HEK293 (cell line): ENCODE measurements around the gene ZNF768.
"Not testable (repeated sequence)": the region's sequence is repeated elsewhere in the genome, so short reads cannot be mapped to it uniquely, and the experiment has no call there.

Experiments used
- CTCF ChIA-PET: fragments of 350-600 bp; formaldehyde crosslinking; extraction: SDS; loops from one replicate; lab custom pipeline; 2021; ENCODE audit warnings: antibody characterized with exemption; lab: Yijun Ruan, JAX
- POLR2A ChIA-PET: fragments of 300-600 bp; formaldehyde crosslinking; extraction: SDS; loops from one replicate; lab custom pipeline; 2020; ENCODE audit warnings: antibody characterized with exemption, inconsistent platforms; lab: Yijun Ruan, JAX
- H3K27ac ChIP-seq: fragments of 200-500 bp; sonication (Bioruptor generic); 2 replicates; pipeline ENCODE4 v1.5.1; 2014; ENCODE audit warnings: low read depth, low read length, control low read depth, inconsistent platforms; ENCODE audit errors: extremely low read depth
- H3K36me3 ChIP-seq, 2 experiments: fragments of 200-500 bp in 1 of 2; sonication (Bioruptor generic) in 1 of 2; 1 replicate in 1 of 2; 2 replicates in 1 of 2; pipeline ENCODE4 v1.5.1; 2014 to 2017; ENCODE audit warnings: inconsistent platforms in 2 of 2, low read length in 2 of 2; ENCODE audit not compliant: control insufficient read depth in 2 of 2, insufficient read depth in 1 of 2
- H3K4me1 ChIP-seq: fragments of 200-500 bp; sonication (Bioruptor generic); 2 replicates; pipeline ENCODE4 v1.5.1; 2014; ENCODE audit warnings: mild to moderate bottlenecking, low read length, inconsistent platforms; ENCODE audit not compliant: control insufficient read depth, insufficient read depth
- H3K4me3 ChIP-seq: 2 replicates; pipeline ENCODE4 v1.5.1; 2011; ENCODE audit warnings: low read depth, mild to moderate bottlenecking, control low read depth, low read length, moderate library complexity
- H3K9me3 ChIP-seq: fragments of 200-500 bp; sonication (Bioruptor generic); 2 replicates; pipeline ENCODE4 v1.5.1; 2014; ENCODE audit warnings: low read depth, low read length, inconsistent platforms; ENCODE audit not compliant: control insufficient read depth, insufficient read depth
- GFI1B ChIP-seq: fragments of 450-650 bp; formaldehyde crosslinking; IDR thresholded peaks from 2 replicates; pipeline ENCODE4 v1.5.1; 2016; ENCODE audit warnings: missing biosample characterization, missing genetic modification characterization
- IKZF3 ChIP-seq: fragments of 450-650 bp; IDR thresholded peaks from 2 replicates; pipeline ENCODE4 v1.5.0; 2018; ENCODE audit warnings: missing biosample characterization, mild to moderate bottlenecking, missing genetic modification characterization, moderate library complexity
- SP2 ChIP-seq: fragments of 450-650 bp; formaldehyde crosslinking; IDR thresholded peaks from 2 replicates; pipeline ENCODE4 v1.5.1; 2016; ENCODE audit warnings: missing biosample characterization, missing genetic modification characterization
- ZBTB8A ChIP-seq: fragments of 450-650 bp; formaldehyde crosslinking; IDR thresholded peaks from 2 replicates; pipeline ENCODE4 v1.5.1; 2016; ENCODE audit warnings: missing biosample characterization, missing genetic modification characterization
- ZNF2 ChIP-seq: fragments of 450-650 bp; formaldehyde crosslinking; IDR thresholded peaks from 2 replicates; pipeline ENCODE4 v1.5.1; 2016; ENCODE audit warnings: missing biosample characterization, missing genetic modification characterization
- ZNF274 ChIP-seq, 2 experiments: fragments of 200-500 bp in 1 of 2; fragments of 450-650 bp in 1 of 2; sonication (Bioruptor generic) in 1 of 2; formaldehyde crosslinking in 1 of 2; IDR thresholded peaks; 2 replicates each; pipeline versions ENCODE4 v1.5.1 to v1.6.1; 2014 to 2016; ENCODE audit warnings: borderline replicate concordance in 1 of 2, inconsistent platforms in 1 of 2, low read length in 1 of 2, missing biosample characterization in 1 of 2, missing genetic modification characterization in 1 of 2
- ZNF341 ChIP-seq: fragments of 450-650 bp; formaldehyde crosslinking; IDR thresholded peaks from 2 replicates; pipeline ENCODE4; 2016; ENCODE audit warnings: low read depth, missing biosample characterization, missing genetic modification characterization
- ZNF366 ChIP-seq: fragments of 450-650 bp; formaldehyde crosslinking; conservative IDR thresholded peaks from 2 replicates; pipeline ENCODE4 v1.5.1; 2016; ENCODE audit warnings: missing biosample characterization, missing genetic modification characterization
- ZNF394 ChIP-seq: fragments of 450-650 bp; formaldehyde crosslinking; IDR thresholded peaks from 2 replicates; pipeline ENCODE4 v1.5.1; 2016; ENCODE audit warnings: missing biosample characterization, missing genetic modification characterization, mild to moderate bottlenecking, moderate library complexity, borderline replicate concordance
- ZNF521 ChIP-seq: fragments of 450-650 bp; formaldehyde crosslinking; IDR thresholded peaks from 2 replicates; pipeline ENCODE4 v1.5.1; 2017; ENCODE audit warnings: missing biosample characterization, mild to moderate bottlenecking, missing genetic modification characterization
- ZNF529 ChIP-seq: fragments of 450-650 bp; formaldehyde crosslinking; IDR thresholded peaks from 2 replicates; pipeline ENCODE4 v1.5.1; 2017; ENCODE audit warnings: missing genetic modification characterization, missing biosample characterization; ENCODE audit not compliant: insufficient replicate concordance
- ZNF561 ChIP-seq: fragments of 450-650 bp; IDR thresholded peaks from 2 replicates; pipeline ENCODE4 v1.5.1; 2018; ENCODE audit warnings: missing biosample characterization, missing genetic modification characterization, borderline replicate concordance
- TF ChIP-seq, protein P1 (sequence below): fragments of 450-650 bp; formaldehyde crosslinking; IDR thresholded peaks from 2 replicates; pipeline ENCODE4 v1.5.1; 2016; ENCODE audit warnings: missing biosample characterization, missing genetic modification characterization
- TF ChIP-seq, protein P2 (sequence below): fragments of 450-650 bp; formaldehyde crosslinking; IDR thresholded peaks from 2 replicates; pipeline ENCODE4 v1.5.1; 2016; ENCODE audit warnings: missing biosample characterization, missing genetic modification characterization
- TF ChIP-seq, protein P3 (sequence below): fragments of 450-650 bp; formaldehyde crosslinking; IDR thresholded peaks from 2 replicates; pipeline ENCODE4 v1.5.1; 2017; ENCODE audit warnings: missing biosample characterization, mild to moderate bottlenecking, missing genetic modification characterization, moderate library complexity

ZNF768 gene

DNA sequence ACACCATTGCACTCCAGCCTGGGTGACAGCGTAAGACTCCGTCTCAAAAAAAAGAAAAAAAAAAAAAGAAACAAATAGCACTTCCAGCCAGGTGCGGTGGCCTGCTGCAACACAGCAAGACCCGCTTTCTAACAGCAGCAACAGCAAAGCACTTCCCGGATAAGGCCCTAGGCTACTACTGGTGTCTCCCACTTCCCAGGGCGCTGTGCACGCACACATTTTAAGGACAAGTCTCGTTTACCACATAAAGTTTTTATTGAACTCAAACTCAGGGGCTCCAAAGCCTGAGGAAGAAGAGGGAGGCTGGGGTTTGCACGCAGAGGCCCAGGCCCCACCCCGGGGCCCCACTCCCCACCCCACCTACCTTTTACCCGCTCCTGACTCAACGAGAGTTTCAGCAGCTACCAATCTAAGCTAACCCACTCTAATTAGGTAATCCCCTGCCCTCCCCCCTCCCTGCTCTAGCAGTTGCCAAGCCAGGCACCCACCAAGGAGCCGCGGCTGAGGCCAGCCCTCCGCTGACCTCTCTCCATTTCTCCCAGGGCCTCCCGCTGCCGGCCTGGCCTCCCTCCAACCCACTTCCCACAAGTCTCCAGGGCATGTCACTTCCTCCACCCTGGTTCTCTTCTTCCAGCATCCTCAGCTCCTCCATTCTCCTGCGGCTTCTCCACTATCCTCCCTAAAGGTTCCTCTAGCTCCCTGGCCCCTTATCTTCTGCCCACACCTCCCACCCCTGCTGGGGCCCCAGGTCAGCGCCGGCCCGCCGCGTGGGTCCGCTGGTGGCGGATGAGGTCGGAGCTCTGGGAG lies 2.4 kb downstream of the ZNF768 start (continued):
- TF ChIP-seq ZNF366 (tag by site-specific recombination) (0 out of 2 replicates have a peak, but pooled peaks have one; percentile 11), ZNF529 (tag by site-specific recombination) (no peak), ZNF2 (tag by site-specific recombination) (0 out of 2 replicates have a peak, but pooled peaks have one; percentile 42), ZNF341 (0 out of 2 replicates have a peak, but pooled peaks have one; percentile 8), GFI1B (tag by site-specific recombination) (no peak), ZNF274 (IDR thresholded peaks at IDR 0.05; ENCODE audit: low read length) (no peak), ZNF274 (tag by site-specific recombination; IDR thresholded peaks at IDR 0.05; ENCODE audit: borderline replicate concordance) (no peak), ZBTB8A (tag by site-specific recombination) (no peak), ZNF394 (tag by site-specific recombination) (peak; percentile 99), IKZF3 (tag by site-specific recombination) (peak; percentile 55; the same call in 1 of the 2 replicates), SP2 (tag by site-specific recombination) (peak; percentile 25; the same call in 1 of the 2 replicates), ZNF521 (no peak), ZNF561 (tag by site-specific recombination) (no peak)
- TF ChIP-seq, protein P1, sequence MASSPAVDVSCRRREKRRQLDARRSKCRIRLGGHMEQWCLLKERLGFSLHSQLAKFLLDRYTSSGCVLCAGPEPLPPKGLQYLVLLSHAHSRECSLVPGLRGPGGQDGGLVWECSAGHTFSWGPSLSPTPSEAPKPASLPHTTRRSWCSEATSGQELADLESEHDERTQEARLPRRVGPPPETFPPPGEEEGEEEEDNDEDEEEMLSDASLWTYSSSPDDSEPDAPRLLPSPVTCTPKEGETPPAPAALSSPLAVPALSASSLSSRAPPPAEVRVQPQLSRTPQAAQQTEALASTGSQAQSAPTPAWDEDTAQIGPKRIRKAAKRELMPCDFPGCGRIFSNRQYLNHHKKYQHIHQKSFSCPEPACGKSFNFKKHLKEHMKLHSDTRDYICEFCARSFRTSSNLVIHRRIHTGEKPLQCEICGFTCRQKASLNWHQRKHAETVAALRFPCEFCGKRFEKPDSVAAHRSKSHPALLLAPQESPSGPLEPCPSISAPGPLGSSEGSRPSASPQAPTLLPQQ (tag by site-specific recombination): peak; percentile 43; the same call in 1 of the 2 replicates
- TF ChIP-seq, protein P2, sequence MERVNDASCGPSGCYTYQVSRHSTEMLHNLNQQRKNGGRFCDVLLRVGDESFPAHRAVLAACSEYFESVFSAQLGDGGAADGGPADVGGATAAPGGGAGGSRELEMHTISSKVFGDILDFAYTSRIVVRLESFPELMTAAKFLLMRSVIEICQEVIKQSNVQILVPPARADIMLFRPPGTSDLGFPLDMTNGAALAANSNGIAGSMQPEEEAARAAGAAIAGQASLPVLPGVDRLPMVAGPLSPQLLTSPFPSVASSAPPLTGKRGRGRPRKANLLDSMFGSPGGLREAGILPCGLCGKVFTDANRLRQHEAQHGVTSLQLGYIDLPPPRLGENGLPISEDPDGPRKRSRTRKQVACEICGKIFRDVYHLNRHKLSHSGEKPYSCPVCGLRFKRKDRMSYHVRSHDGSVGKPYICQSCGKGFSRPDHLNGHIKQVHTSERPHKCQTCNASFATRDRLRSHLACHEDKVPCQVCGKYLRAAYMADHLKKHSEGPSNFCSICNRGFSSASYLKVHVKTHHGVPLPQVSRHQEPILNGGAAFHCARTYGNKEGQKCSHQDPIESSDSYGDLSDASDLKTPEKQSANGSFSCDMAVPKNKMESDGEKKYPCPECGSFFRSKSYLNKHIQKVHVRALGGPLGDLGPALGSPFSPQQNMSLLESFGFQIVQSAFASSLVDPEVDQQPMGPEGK (tag by site-specific recombination): peak; percentile 56

DNA sequence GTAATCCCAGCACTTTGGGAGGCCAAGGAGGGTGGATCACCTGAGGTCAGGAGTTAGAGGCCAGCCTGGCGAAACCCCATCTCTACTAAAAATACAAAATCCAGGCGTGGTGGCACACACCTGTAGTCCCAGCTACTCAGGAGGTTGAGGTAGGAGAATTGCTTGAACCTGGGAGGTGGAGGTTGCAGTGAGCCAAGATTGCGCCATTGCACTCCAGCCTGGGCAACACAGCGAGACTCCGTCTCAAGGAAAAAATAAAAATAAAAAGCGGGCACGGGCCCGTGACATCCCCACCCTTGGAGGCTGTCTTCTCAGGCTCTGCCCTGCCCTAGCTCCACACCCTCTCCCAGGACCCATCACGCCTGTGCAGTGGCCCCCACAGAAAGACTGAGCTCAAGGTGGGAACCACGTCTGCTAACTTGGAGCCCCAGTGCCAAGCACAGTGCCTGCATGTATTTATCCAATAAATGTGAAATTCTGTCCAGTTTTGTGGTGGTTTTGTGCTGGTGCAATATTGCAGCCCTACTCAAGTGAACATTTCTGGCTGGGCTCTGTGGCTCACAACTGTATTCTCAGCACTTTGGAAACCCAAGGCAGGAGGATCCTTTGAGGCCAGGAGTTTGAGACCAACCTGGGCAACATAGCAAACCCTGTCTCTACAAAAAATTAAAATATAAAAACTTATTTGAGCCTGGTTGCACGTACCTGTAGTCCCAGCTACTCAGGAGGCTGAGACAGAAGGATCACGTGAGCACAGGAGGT lies 3.5 kb downstream of the ZNF768 start:
- not testable (repeated sequence) for H3K4me3 ChIP-seq, H3K9me3 ChIP-seq, H3K4me1 ChIP-seq, H3K27ac ChIP-seq
- ChIA-PET CTCF (interaction anchor here (0.6 to 1.6 kb wide), 2 partner anchors 10 to 73 kb away, joined by 4 read pairs; no protein-coding TSS in a partner anchor), POLR2A (interaction anchor here (1.5 kb wide), 1 partner anchor 49 kb away, joined by 4 read pairs; the partner anchor contains the start of gene ZNF688)
- TF ChIP-seq, protein P3, sequence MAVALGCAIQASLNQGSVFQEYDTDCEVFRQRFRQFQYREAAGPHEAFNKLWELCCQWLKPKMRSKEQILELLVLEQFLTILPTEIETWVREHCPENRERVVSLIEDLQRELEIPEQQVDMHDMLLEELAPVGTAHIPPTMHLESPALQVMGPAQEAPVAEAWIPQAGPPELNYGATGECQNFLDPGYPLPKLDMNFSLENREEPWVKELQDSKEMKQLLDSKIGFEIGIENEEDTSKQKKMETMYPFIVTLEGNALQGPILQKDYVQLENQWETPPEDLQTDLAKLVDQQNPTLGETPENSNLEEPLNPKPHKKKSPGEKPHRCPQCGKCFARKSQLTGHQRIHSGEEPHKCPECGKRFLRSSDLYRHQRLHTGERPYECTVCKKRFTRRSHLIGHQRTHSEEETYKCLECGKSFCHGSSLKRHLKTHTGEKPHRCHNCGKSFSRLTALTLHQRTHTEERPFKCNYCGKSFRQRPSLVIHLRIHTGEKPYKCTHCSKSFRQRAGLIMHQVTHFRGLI (tag by site-specific recombination): peak; percentile 91
- H3K36me3 ChIP-seq: peaks cover 0 to 14% of the 10 kb centered on the region in 2 experiments; a peak in 1 of 3 replicates
